Activated CD4-positive, alpha-beta T cell treated with anti-CD3 and anti-CD28 coated beads, Interleukin-2, amount 50 U/mL, for 4 hours (primary cell): ENCODE results near the gene ANKRD18B.
"Not testable (repeated sequence)": the region's sequence is repeated elsewhere in the genome, so short reads cannot be mapped to it uniquely, and the experiment has no call there.

Source experiments
- DNase-seq, 2 experiments: peaks; one replicate each; pipeline ENCODE4 v3.0.0-alpha.2; 2020

The ANKRD18B gene

DNA sequence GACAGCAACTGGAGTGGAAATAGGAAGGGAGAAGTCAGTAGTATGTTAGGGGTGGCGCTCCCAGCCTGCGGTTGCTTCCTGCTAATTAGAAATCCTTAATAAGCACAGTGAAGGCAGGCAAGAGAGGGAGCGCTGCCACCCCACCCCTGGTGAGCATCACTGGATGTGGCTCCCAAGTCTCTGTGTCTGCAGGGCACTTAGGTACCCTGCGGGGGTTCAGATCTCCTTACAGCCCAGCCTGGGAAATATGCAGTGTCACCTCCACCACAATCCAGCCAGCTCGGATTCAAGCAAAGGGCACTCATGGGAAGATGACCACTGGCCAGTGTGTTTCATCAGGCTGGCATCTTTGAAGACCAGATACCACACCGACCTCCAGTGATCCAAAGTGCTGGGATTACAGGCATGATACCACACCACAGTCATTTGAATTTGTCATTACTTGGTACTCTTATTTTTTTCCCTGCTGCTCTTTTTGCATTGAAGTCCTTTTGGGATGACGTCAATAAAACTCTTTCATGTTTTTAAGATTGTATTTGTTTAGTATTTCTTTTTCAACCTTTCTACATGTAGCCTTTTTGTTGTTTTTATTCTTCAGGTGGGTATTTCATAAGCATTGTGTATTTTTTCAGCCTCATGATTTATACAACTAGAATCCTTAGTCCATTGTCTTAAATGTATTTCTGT, 90.1 kb downstream of the ANKRD18B start:
- no peak for DNase-seq

- DNase-seq, result not testable (repeated sequence)
Observed at GRCh38 chr9:33618370-33618769, 94.3 kb downstream of the ANKRD18B start.

GRCh38 chr9:33619666-33620404, 95.8 kb downstream of the ANKRD18B start:
- DNase-seq, result no peak

DNA sequence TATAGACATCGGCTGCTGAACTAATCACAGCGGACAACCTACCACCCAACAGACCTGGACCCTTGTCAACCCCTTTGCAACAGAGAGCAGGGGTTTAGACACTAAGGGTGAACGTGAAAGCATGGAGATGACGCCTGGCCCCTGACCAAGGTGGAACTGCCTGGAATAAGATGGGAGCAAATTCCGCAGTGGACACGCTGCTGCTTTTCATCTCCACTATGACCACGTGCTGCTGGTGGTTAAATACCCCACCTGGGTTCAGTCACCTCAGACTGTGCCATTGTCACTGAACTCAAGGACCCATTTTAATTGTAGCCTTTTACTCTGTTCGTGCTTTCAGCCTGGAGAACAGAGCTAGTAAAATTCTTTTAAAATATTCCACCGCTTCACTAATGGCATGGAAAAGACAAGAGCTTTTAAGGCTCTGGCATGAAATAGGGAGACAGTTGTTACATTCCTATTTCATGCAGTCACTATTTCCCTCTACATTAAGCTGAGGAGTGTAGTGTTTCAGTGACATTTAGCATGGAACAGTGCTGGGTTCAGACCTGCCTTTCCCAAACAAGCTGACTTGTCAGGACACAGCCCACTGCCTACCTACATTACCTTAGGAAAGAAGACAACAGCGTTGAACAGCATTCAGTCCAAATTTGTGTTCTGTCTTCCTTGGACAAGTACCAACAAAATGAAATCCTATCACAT, 96.8 kb downstream of the ANKRD18B start:
- no peak for DNase-seq
